NB4 (cell line): ENCODE results near the gene BMP7.

ENCODE experiments used
- CTCF ChIP-seq: IDR thresholded peaks from one replicate; pipeline ENCODE4 v1.5.1; 2012; ENCODE audit warnings: low read depth, low read length
- MYC ChIP-seq: IDR thresholded peaks from 2 replicates; pipeline ENCODE4 v1.6.1; 2011; ENCODE audit warnings: low read depth, low read length
- POLR2A ChIP-seq: IDR thresholded peaks from 2 replicates; pipeline ENCODE4 v1.6.1; 2011; ENCODE audit warnings: mild to moderate bottlenecking; ENCODE audit not compliant: insufficient read length; ENCODE audit errors: extremely low read depth

DNA sequence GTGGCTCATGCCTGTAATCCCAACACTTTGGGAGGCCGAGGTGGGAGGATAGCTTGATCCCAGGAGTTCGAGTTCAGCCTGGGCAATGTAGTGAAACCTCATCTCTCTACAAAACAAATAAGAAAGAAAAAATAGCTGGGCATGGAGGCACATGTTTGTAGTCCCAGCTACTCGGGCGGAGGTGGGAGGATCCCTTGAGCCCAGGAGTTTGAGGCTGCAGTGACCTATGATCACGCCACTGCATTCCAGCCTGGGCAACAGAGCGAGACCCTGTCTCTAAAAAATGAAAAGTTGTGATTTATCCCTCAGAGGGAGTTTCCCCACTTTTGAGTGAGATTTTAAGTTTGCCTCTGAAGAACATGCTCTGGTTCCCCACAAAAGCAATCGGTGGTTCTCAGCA lies 17.4 kb upstream of the BMP7 start:
- TF ChIP-seq CTCF: no peak
- TF ChIP-seq POLR2A: no peak
- no peak for TF ChIP-seq MYC
